Keratinocyte (primary cell): ENCODE results near the gene MAP3K9. TPM values are rescaled to one million over a fixed set of nuclear protein-coding genes. Genes with fewer than 3 reads are reported as not detected.

ENCODE experiments used
- DNase-seq: peaks from one replicate; pipeline ENCODE4 v3.0.0-alpha.2; 2011; ENCODE audit warnings: low read depth, missing footprints, low spot score
- FAIRE-seq: peaks from 2 replicates; lab custom pipeline; 2011; peaks lifted over from hg19 to GRCh38; lab: Jason Lieb, UNC
- H2AFZ ChIP-seq: 2 replicates; pipeline ENCODE4 v1.6.0; 2012; ENCODE audit warnings: low read length, control low read depth, inconsistent platforms; ENCODE audit not compliant: control insufficient read depth
- H3K27ac ChIP-seq: 2 replicates; pipeline ENCODE4 v1.5.1; 2011; ENCODE audit warnings: low read length; ENCODE audit not compliant: control insufficient read depth, insufficient read depth
- H3K27me3 ChIP-seq: 3 replicates; pipeline ENCODE4 v1.6.0; 2011; ENCODE audit warnings: low read length; ENCODE audit not compliant: control insufficient read depth, insufficient read depth; ENCODE audit errors: extremely low read depth
- H3K36me3 ChIP-seq, 2 experiments: 2 replicates in 1 of 2; 3 replicates in 1 of 2; pipeline ENCODE4 v1.5.1; 2011; ENCODE audit warnings: low read length in 2 of 2, mild to moderate bottlenecking in 1 of 2; ENCODE audit not compliant: control insufficient read depth in 2 of 2, insufficient read depth in 2 of 2; ENCODE audit errors: extremely low read depth in 1 of 2
- H3K4me1 ChIP-seq: 3 replicates; pipeline ENCODE4 v1.5.1; 2011; ENCODE audit warnings: low read length; ENCODE audit not compliant: control insufficient read depth, insufficient read depth; ENCODE audit errors: extremely low read depth
- H3K4me2 ChIP-seq: 3 replicates; pipeline ENCODE4 v1.6.0; 2011; ENCODE audit warnings: low read depth, low read length; ENCODE audit not compliant: control insufficient read depth, insufficient read depth; ENCODE audit errors: extremely low read depth
- H3K4me3 ChIP-seq, 3 experiments: fragments of 200-600 bp in 1 of 3; sonication (generic) in 1 of 3; 2 replicates in 2 of 3; 3 replicates in 1 of 3; pipeline ENCODE4 v1.5.1; 2011 to 2016; ENCODE audit warnings: low read length in 3 of 3, mild to moderate bottlenecking in 3 of 3, control low read depth in 2 of 3, inconsistent platforms in 1 of 3, low read depth in 1 of 3, mixed read lengths in 1 of 3, mixed run types in 1 of 3, moderate library complexity in 1 of 3; ENCODE audit not compliant: control insufficient read depth in 2 of 3, insufficient read depth in 2 of 3; ENCODE audit errors: extremely low read depth in 1 of 3
- H3K79me2 ChIP-seq: 2 replicates; pipeline ENCODE4 v1.6.0; 2012; ENCODE audit warnings: low read length; ENCODE audit not compliant: control insufficient read depth, insufficient read depth
- H3K9ac ChIP-seq: 3 replicates; pipeline ENCODE4 v1.6.0; 2011; ENCODE audit warnings: low read length; ENCODE audit not compliant: control insufficient read depth, insufficient read depth; ENCODE audit errors: extremely low read depth
- H3K9me1 ChIP-seq: 3 replicates; pipeline ENCODE4 v1.6.0; 2011; ENCODE audit warnings: low read length; ENCODE audit not compliant: control insufficient read depth, insufficient read depth; ENCODE audit errors: extremely low read depth
- H3K9me3 ChIP-seq: 2 replicates; pipeline ENCODE4 v1.5.1; 2012; ENCODE audit warnings: low read depth, low read length; ENCODE audit not compliant: control insufficient read depth
- H4K20me1 ChIP-seq: 3 replicates; pipeline ENCODE4 v1.6.0; 2011; ENCODE audit warnings: low read length; ENCODE audit not compliant: control insufficient read depth, insufficient read depth; ENCODE audit errors: extremely low read depth
- CTCF ChIP-seq, 3 experiments: IDR thresholded peaks in 1 of 3; conservative IDR thresholded peaks in 1 of 3; optimal IDR thresholded peaks in 1 of 3; 2 replicates in 2 of 3; 3 replicates in 1 of 3; pipeline versions ENCODE3 to v1.5.1; 2011; ENCODE audit warnings: low read length in 3 of 3, mild to moderate bottlenecking in 3 of 3, moderate library complexity in 2 of 3, control low read depth in 1 of 3, inconsistent platforms in 1 of 3; ENCODE audit not compliant: insufficient read depth in 2 of 3; ENCODE audit errors: extremely low read depth in 1 of 3
- EZH2 ChIP-seq: IDR thresholded peaks from one replicate; pipeline ENCODE4 v1.6.1; 2012; ENCODE audit warnings: inconsistent platforms, mild to moderate bottlenecking, low read length, moderate library complexity
- dilution Hi-C: fragments of 300-500 bp; cut with MboI; formaldehyde crosslinking; loops from one replicate; pipeline ENCODE4 v1.7.0; 2020; ENCODE audit warnings: low sequenced_read_pairs; ENCODE audit not compliant: extremely low pct_ligation_motif_present
- polyA plus RNA-seq, 5 experiments: library from polyadenylated mRNA; depleted of rRNA in 3 of 5; stranded (reverse) in 3 of 5; stranded (forward) in 1 of 5; unstranded in 1 of 5; fragments of >200 nt; gene quantifications; 1 replicate in 1 of 5; 2 replicates in 3 of 5; 3 replicates in 1 of 5; pipeline versions ENCODE4 v1.2.1 to v1.2.3, GENCODE V29; 2011 to 2012; ENCODE audit warnings: missing spikeins in 2 of 5, low read depth in 1 of 5, low replicate concordance in 1 of 5

The MAP3K9 gene
- polyA plus RNA-seq, 1 donor (not counting 4 experiments of a cell fraction or from before 2014, with no cell fraction given): 7.2 TPM

GRCh38 chr14:70742316-70742715 is 67.0 kb downstream of the MAP3K9 start:
- Histone ChIP-seq H3K9me1 (no peaks in the 10 kb centered on the region), H3K4me3 (no peak overlapping the region), H3K79me2 (no peaks in the 10 kb centered on the region), H3K9me3 (no peaks in the 10 kb centered on the region), H3K27ac (no peak overlapping the region), H3K36me3 (peaks cover 22 to 40% of the 10 kb centered on the region in 2 experiments), H4K20me1 (no peaks in the 10 kb centered on the region), H2AFZ (no peak overlapping the region), H3K4me2 (no peak overlapping the region), H3K9ac (no peak overlapping the region), H3K27me3 (no peaks in the 10 kb centered on the region), H3K4me1 (no peaks in the 10 kb centered on the region)
- dilution Hi-C loops: no loop called here
- FAIRE-seq (no peak), DNase-seq (no peak)
- TF ChIP-seq CTCF (optimal IDR thresholded peaks at IDR 0.05 in 1 of 3, IDR thresholded peaks at IDR 0.05 in 1 of 3, conservative IDR thresholded peaks at IDR 0.05 in 1 of 3; ENCODE audit: extremely low read depth in 1 of 3, insufficient read depth in 2 of 3, low read length in 3 of 3) (no peak), EZH2 (no peak)

- H3K79me2 ChIP-seq: no peaks in the 10 kb centered on the region
- no peaks in the 10 kb centered on the region for H3K27me3 ChIP-seq
- H3K9me3 ChIP-seq: no peaks in the 10 kb centered on the region
- no peaks in the 10 kb centered on the region for H3K4me1 ChIP-seq
- no peaks in the 10 kb centered on the region for H3K9me1 ChIP-seq
- H3K4me2 ChIP-seq: no peak overlapping the region
- no peak for FAIRE-seq
- TF ChIP-seq CTCF (optimal IDR thresholded peaks at IDR 0.05 in 1 of 3, IDR thresholded peaks at IDR 0.05 in 1 of 3, conservative IDR thresholded peaks at IDR 0.05 in 1 of 3; ENCODE audit: extremely low read depth in 1 of 3, insufficient read depth in 2 of 3, low read length in 3 of 3): no peak
- no peak for TF ChIP-seq EZH2
- dilution Hi-C loops: no loop called here
- no peaks in the 10 kb centered on the region for H4K20me1 ChIP-seq
- no peak overlapping the region for H2AFZ ChIP-seq
- H3K4me3 ChIP-seq: no peak overlapping the region
- H3K9ac ChIP-seq: no peak overlapping the region
- H3K27ac ChIP-seq: no peak overlapping the region
- peaks cover 23 to 45% of the 10 kb centered on the region in 2 experiments for H3K36me3 ChIP-seq
- DNase-seq: no peak
These were observed 67.8 kb downstream of the MAP3K9 start for GRCh38 chr14:70741482-70741881.
